Psoas muscle (tissue), 8 donors: Measurements from ENCODE around the gene GLT1D1. TPM values are rescaled to one million over a fixed set of nuclear protein-coding genes. Genes with fewer than 3 reads are reported as not detected.

Source experiments
- ATAC-seq, 4 donors: fragments of 200-7000 bp; cut with Tn5 transposase; one replicate each; pipeline ENCODE4 v1.9.1; 2020; ENCODE audit warnings: moderate library complexity in 3 of 4, mild to moderate bottlenecking in 2 of 4
- DNase-seq, 2 donors: peaks; one replicate each; pipeline ENCODE4 v3.0.0-alpha.2; 2020
- H3K27ac ChIP-seq: fragments of 200-600 bp; one replicate; pipeline ENCODE4 v1.8.0; 2022
- H3K27me3 ChIP-seq, 3 donors: fragments of 200-600 bp in 1 of 3; one replicate each; pipeline versions ENCODE4 v1.6.1 to v1.8.0; 2013 to 2022; ENCODE audit warnings: low read length in 2 of 3, mild to moderate bottlenecking in 2 of 3, moderate library complexity in 1 of 3; ENCODE audit not compliant: insufficient read depth in 3 of 3
- H3K36me3 ChIP-seq, 2 donors: fragments of 200-600 bp in 1 of 2; one replicate each; pipeline versions ENCODE4 v1.6.1 to v1.8.0; 2013 to 2022; ENCODE audit warnings: low read depth in 1 of 2, mild to moderate bottlenecking in 1 of 2, moderate library complexity in 1 of 2; ENCODE audit not compliant: insufficient read depth in 1 of 2
- H3K4me1 ChIP-seq: fragments of 200-600 bp; one replicate; pipeline ENCODE4 v1.8.0; 2022
- H3K4me3 ChIP-seq: fragments of 200-600 bp; one replicate; pipeline ENCODE4 v1.8.0; 2022; ENCODE audit warnings: mild to moderate bottlenecking
- H3K9me3 ChIP-seq: fragments of 200-600 bp; one replicate; pipeline ENCODE4 v1.8.0; 2022
- WGBS, 3 donors: extraction: QIAGEN DNeasy Blood & Tissue Kit; methylation state at CpG; one replicate each; pipeline versions ENCODE4 v1.1.6 to v1.1.7; 2013; 5-methylcytosine and 5-hydroxymethylcytosine counted together
- intact Hi-C, 2 donors: fragments of 100-400 bp; cut with DNase I; formaldehyde crosslinking; loops; one replicate each; pipeline versions ENCODE4 v1.11.0 to v1.14.2; 2022
- polyA plus RNA-seq, 3 donors: library from polyadenylated mRNA; stranded (reverse); fragments of 200-250 nt; gene quantifications; one replicate each; pipeline ENCODE4 v1.2.3, GENCODE V29; 2013
- total RNA-seq, 4 donors: library from RNA; stranded (reverse); fragmentation: NEBNext Ultra II Directional in 2 of 4; extraction: Animal tissue kit (Norgen Biotek cat#: 25700) in 2 of 4; gene quantifications; one replicate each; pipeline versions ENCODE4 v1.2.1 to v1.2.4, GENCODE V29; 2021 to 2023
- TF ChIP-seq, protein P1 (sequence below): fragments of 200-600 bp; IDR thresholded peaks from one replicate; pipeline ENCODE4 v1.8.0; 2022; ENCODE audit warnings: antibody characterized with exemption
- donor health status: healthy with polysubstance abuse.
- donor health status: DM: no; HTN: no; CAD: no; lungs with moderate emphysema.
- donor health status: Bipolar disorder and iron deficiency.
- donor health status: healthy.
- donor health status: DM: yes; HTN: yes; CAD: no.
- donor health status: DM: no; HTN: no; CAD: no.
- donor health status: DM: no; HTN: no; CAD: no.
- donor health status: DM: yes; HTN: yes; CAD: no.

Gene GLT1D1
- total and polyA plus RNA-seq, 7 donors: 0.32 to 3.1 (median 0.95) TPM

DNA sequence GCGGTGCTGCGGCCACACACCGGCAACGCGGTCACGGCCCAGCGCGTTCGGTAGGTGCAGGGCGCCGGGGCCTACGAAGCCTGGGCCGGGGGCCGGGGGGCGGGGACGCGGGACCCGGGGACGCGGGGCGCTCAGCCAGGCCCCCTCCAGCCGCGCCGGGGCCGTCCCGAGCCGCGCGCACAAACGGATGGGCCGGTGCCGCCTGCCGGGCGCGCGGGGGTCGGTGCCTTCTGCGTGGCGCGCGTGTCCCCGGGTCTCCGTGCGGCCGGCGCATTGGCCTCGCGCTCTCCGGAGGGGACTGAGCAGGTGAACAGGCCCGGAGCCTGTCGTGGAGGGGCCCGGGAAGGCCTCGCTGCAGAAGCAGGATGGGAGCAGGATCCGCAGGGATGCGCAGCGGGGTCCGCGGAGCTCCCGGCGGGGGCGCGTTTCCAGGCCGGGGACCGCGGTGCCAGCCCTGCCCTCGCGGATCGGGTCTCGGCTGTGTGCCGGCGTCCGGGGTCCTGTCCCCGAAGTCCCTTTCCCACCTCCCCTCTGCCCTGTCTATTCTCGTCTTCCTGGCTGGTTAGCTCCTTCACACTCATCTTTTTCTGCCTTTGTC, 421 bp downstream of the GLT1D1 start:
- no peaks in the 10 kb centered on the region for H3K4me1 ChIP-seq
- intact Hi-C loops: no loop called here
- H3K36me3 ChIP-seq: no peaks in the 10 kb centered on the region
- peak overlapping the region; percentile 59 for H3K4me3 ChIP-seq
- DNase-seq (no peak), ATAC-seq (peak in 2 of 4 donors; percentile 49 to 62)
- H3K27me3 ChIP-seq: peaks cover 0 to 20% (median 4%) of the 10 kb centered on the region in 3 donors
- TF ChIP-seq, protein P1, sequence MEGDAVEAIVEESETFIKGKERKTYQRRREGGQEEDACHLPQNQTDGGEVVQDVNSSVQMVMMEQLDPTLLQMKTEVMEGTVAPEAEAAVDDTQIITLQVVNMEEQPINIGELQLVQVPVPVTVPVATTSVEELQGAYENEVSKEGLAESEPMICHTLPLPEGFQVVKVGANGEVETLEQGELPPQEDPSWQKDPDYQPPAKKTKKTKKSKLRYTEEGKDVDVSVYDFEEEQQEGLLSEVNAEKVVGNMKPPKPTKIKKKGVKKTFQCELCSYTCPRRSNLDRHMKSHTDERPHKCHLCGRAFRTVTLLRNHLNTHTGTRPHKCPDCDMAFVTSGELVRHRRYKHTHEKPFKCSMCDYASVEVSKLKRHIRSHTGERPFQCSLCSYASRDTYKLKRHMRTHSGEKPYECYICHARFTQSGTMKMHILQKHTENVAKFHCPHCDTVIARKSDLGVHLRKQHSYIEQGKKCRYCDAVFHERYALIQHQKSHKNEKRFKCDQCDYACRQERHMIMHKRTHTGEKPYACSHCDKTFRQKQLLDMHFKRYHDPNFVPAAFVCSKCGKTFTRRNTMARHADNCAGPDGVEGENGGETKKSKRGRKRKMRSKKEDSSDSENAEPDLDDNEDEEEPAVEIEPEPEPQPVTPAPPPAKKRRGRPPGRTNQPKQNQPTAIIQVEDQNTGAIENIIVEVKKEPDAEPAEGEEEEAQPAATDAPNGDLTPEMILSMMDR: no peak
- WGBS, 3 donors: 0 to 3% (median 1%) methylated on average over 32 to 74 of the region's 74 CpGs
- H3K27ac ChIP-seq: no peak overlapping the region
- H3K9me3 ChIP-seq: no peaks in the 10 kb centered on the region

DNA sequence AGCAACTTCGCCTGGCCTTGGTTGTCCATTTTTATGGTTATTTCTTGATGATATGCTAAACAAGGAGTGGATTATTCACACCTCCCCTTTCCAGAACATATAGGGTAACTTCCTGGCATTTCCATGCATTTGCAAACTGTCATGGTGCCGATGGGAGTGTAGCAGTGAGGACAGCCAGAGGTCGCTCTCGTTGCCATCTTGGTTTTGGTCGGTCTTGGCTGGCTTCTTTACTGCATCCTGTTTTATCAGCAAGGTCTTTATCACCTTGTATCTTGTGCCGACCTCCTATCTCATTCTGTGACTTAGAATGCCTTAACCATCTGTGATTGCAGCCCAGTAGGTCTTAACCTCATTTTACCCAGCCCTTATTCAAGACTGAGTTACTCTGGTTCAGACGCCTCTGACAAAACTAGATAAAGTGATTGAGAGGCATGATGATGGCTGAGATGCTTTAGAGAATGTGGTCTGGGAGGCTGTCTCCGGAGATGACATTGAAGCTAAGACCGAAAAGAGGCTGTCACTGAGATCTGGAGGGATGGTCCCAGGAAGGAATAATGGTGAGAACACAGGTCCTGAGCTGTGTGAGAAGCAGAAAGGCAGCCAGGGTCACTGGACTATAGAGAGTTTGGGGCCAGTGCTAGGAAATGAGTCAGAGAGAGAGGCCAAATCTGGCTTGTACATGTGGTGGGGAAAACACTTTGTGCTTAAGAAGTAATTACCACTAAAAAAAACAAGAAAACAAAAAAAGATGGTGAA, 2.9 kb downstream of the GLT1D1 start:
- 88 to 90% (median 89%) methylated on average over 9 of the region's 9 CpGs for WGBS, 3 donors
- Histone ChIP-seq H3K4me1 (no peaks in the 10 kb centered on the region), H3K27ac (no peak overlapping the region), H3K9me3 (no peaks in the 10 kb centered on the region), H3K27me3 (peaks cover 0 to 17% (median 4%) of the 10 kb centered on the region in 3 donors), H3K36me3 (no peaks in the 10 kb centered on the region), H3K4me3 (no peak overlapping the region)
- intact Hi-C loops: no loop called here
- ATAC-seq: no peak
- TF ChIP-seq, protein P1: no peak
- DNase-seq: no peak

DNA sequence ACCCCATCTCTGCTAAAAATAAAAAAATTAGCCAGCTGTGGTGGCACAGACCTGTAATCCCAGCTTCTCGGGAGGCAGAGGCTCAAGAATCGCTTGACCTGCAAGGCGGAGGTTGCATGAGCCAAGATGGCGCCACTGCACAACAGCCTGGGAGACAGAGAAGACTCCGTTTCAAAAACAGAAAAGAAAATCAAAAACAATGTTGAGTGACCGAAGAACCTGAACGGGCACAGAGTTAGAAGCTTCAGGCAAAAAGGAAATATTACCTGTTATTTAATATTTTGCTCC, 3.5 kb downstream of the GLT1D1 start:
- ATAC-seq: no peak
- no peaks in the 10 kb centered on the region for H3K36me3 ChIP-seq
- no peaks in the 10 kb centered on the region for H3K9me3 ChIP-seq
- no peak overlapping the region for H3K4me3 ChIP-seq
- TF ChIP-seq, protein P1: no peak
- intact Hi-C loops: no loop called here
- H3K27ac ChIP-seq: no peak overlapping the region
- 95 to 96% (median 95%) methylated on average over 7 of the region's 7 CpGs for WGBS, 3 donors
- DNase-seq: no peak
- H3K4me1 ChIP-seq: no peaks in the 10 kb centered on the region
- peaks cover 0 to 16% (median 4%) of the 10 kb centered on the region in 3 donors for H3K27me3 ChIP-seq

DNA sequence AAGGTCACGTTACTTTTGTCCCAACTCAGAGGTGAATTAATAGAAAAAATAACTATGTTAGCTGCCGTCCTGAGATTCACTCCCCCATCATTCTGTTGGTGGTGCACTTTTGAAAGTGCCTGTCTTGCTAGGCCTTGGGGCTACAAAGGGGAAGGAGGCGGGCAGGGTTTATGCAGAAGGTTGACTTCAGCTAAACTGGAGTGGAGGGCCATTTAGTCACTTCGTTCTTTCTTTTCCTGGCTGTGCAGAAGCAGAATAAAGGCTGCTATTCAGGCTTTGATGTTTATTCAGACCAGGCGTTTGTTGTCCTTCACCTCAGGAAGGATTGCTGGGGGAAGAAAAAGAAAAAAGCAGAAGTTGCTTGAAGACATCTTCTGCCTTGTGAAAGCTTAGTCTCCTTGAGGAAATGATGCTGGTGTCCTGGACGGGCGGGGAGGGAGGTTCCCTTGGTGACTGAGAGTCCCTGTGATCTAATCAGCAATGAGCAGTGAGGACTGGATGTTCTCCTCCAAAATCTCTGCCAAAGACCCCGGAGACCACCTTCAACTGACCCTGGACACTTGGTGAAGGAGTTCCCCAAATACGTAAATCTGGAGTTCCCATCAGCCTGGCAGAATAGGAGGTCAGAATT, 4.0 kb downstream of the GLT1D1 start:
- Histone ChIP-seq H3K27ac (no peak overlapping the region), H3K27me3 (peaks cover 0 to 13% (median 4%) of the 10 kb centered on the region in 3 donors), H3K9me3 (no peaks in the 10 kb centered on the region), H3K4me1 (no peaks in the 10 kb centered on the region), H3K4me3 (no peak overlapping the region), H3K36me3 (no peaks in the 10 kb centered on the region)
- TF ChIP-seq, protein P1: no peak
- intact Hi-C loops: no loop called here
- WGBS, 3 donors: 78 to 85% (median 82%) methylated on average over 9 of the region's 9 CpGs
- ATAC-seq (no peak), DNase-seq (no peak)
